ENCODE measurements around the gene ZDHHC1. TPM values are rescaled to one million over a fixed set of nuclear protein-coding genes. Genes with fewer than 3 reads are reported as not detected.
A peak's percentile ranks its signal among the peaks of the same experiment; 100 is the strongest.

ZDHHC1 gene
- total and polyA plus RNA-seq, 3 experiments from 2014 or later = 0.60 to 1.3 (median 1.3) TPM

GRCh38 chr16:67396159-67397035 is 19.9 kb downstream of the ZDHHC1 start:
- peaks cover 8% of the 10 kb centered on the region for H3K4me1 ChIP-seq (ENCODE audit: insufficient read depth, low read length)
- H3K27me3 ChIP-seq (ENCODE audit: insufficient read depth, low read length, poor library complexity, severe bottlenecking) = peaks cover 19% of the 10 kb centered on the region
- no peak overlapping the region for H3K4me3 ChIP-seq (ENCODE audit: low read length)
- CTCF ChIA-PET = no interaction called here
- H3K4me1 Mint-ChIP-seq = peaks cover 0 to 12% (median 4%) of the 10 kb centered on the region in 3 donors
- H3K36me3 Mint-ChIP-seq = no peaks in the 10 kb centered on the region
- no peak overlapping the region for H3K27ac Mint-ChIP-seq
- H3K36me3 ChIP-seq (ENCODE audit: insufficient read depth, low read length) = no peaks in the 10 kb centered on the region
- POLR2A ChIA-PET = no interaction called here
- H3K4me3 Mint-ChIP-seq = peak overlapping the region in 1 of 7 donors; percentile 72
- H3K9me3 Mint-ChIP-seq = no peaks in the 10 kb centered on the region
- DNase-seq = no peak
- H3K27ac ChIP-seq (ENCODE audit: low read depth, low read length) = no peak overlapping the region
- no peaks in the 10 kb centered on the region for H3K9me3 ChIP-seq (ENCODE audit: low read length)
- peaks cover 21 to 34% of the 10 kb centered on the region in 2 donors for H3K27me3 Mint-ChIP-seq

DNA sequence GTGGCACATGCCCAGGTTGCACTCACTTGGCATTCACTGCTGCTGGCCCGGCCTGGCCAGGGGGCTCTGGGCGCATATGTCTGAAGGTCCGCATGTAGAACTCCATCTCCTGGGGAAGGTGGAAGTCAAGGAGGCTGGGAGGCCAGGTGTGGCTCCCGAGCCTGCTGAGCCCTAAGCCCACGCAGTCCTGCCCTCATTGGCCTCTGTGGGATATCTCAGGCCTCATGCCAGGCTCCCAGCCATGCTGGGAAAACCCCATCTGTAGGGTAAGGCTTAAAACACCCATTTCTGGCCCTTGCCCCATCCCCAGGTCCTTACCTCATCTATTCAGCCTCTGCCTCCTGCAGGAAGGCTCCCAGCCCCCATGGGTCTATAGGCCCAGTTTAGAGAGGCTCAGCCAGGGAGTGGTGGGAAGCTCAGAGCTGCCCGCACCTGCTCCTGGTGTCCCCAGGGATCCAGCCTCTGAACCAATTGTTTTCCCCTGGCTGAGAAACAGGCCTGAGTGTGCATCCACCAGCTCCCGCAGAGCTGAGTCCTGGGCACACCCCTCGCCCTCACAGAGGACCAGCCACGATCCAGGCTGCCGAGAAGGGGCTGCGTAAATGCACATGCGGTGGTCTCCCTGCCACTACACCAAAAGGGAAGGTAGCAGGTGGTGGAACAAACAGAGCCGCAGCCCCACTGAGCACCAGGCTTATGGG is 20.7 kb downstream of the ZDHHC1 start:
- H3K4me3 ChIP-seq (ENCODE audit: low read length) = no peak overlapping the region
- ChIA-PET CTCF (no interaction called here), POLR2A (no interaction called here)
- no peak overlapping the region for H3K27ac ChIP-seq (ENCODE audit: low read depth, low read length)
- peak overlapping the region in 2 of 7 donors; percentile 32 to 77 for H3K4me3 Mint-ChIP-seq
- H3K27me3 Mint-ChIP-seq = peaks cover 24 to 33% of the 10 kb centered on the region in 2 donors
- DNase-seq = no peak
- peaks cover 8% of the 10 kb centered on the region for H3K4me1 ChIP-seq (ENCODE audit: insufficient read depth, low read length)
- H3K36me3 Mint-ChIP-seq = no peaks in the 10 kb centered on the region
- H3K36me3 ChIP-seq (ENCODE audit: insufficient read depth, low read length) = no peaks in the 10 kb centered on the region
- no peaks in the 10 kb centered on the region for H3K9me3 Mint-ChIP-seq
- no peak overlapping the region for H3K27ac Mint-ChIP-seq
- peaks cover 19% of the 10 kb centered on the region for H3K27me3 ChIP-seq (ENCODE audit: insufficient read depth, low read length, poor library complexity, severe bottlenecking)
- peaks cover 0 to 12% (median 4%) of the 10 kb centered on the region in 3 donors for H3K4me1 Mint-ChIP-seq
- no peaks in the 10 kb centered on the region for H3K9me3 ChIP-seq (ENCODE audit: low read length)

DNA sequence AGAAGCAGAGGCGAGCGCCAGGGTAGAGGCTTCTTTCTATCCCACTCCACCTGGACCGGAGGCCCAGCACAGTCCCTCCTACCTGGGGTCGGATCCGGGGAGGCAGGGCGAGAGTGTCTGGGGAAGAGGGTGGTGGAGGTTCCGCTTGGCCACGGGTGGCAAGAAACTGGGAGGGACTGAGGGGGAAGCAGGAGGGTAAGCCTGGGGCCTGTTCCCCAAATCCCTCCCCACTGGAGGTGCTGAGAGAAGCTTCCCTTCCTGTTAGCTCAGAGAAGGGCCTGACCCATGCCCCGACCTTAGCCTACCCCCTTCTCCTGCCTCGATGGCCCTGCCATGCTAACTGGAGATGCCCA is 21.2 kb downstream of the ZDHHC1 start:
- Histone ChIP-seq H3K9me3 (ENCODE audit: low read length) (no peaks in the 10 kb centered on the region), H3K27ac (ENCODE audit: low read depth, low read length) (no peak overlapping the region), H3K36me3 (ENCODE audit: insufficient read depth, low read length) (no peaks in the 10 kb centered on the region), H3K27me3 (ENCODE audit: insufficient read depth, low read length, poor library complexity, severe bottlenecking) (peaks cover 19% of the 10 kb centered on the region), H3K4me3 (ENCODE audit: low read length) (no peak overlapping the region), H3K4me1 (ENCODE audit: insufficient read depth, low read length) (peaks cover 8% of the 10 kb centered on the region)
- H3K27ac Mint-ChIP-seq = no peak overlapping the region
- CTCF ChIA-PET = no interaction called here
- peak overlapping the region in 3 of 7 donors; percentile 19 to 73 (median 32) for H3K4me3 Mint-ChIP-seq
- POLR2A ChIA-PET = no interaction called here
- no peaks in the 10 kb centered on the region for H3K36me3 Mint-ChIP-seq
- peaks cover 0 to 12% (median 4%) of the 10 kb centered on the region in 3 donors for H3K4me1 Mint-ChIP-seq
- H3K9me3 Mint-ChIP-seq = no peaks in the 10 kb centered on the region
- peaks cover 24 to 32% of the 10 kb centered on the region in 2 donors for H3K27me3 Mint-ChIP-seq
- no peak for DNase-seq

DNA sequence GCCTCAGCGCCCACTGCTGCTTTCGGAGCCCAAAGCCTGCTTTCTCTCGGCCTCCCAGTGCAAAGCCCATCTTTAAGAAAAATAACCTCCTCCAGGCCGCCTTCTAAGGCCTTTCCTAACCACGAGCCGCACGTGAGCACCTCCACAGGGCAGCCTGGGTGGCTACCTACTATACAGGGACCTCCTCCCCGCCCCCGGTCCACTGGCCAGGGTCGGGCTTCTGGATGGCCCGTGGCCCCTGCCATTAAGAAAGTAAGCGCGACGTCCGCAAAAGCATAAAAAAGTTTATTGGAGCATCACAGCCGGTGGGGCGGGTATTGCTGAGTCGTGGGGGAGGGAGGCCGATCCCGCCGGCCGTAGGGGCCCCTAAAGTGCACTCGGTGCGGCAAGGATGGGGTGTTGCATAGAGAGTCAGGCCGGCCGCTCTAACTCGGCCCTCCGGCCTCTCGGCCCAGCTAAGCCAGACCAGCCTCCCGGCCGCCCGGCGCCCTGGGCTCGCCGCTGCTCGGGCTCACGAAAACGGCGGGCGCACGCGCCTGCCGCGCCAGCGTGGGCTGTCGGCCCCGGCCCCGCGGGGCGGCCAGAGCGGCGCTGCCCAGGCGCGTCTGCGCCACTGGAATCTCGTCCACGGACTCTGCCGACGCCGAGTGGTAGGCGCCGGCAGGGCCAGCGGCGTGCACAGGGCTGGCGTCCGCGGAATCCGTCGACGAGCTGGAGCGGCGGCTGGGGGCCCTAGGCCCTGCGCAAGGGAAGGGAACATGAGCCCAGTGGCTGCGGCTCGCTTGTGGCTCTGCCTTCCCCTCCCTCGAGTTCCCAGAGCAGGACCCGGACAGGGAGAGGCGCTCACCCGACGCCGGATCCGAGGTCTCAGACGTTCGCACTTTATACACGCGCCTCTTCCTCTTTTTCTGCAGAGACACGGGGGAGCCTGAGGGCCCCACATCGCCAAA is 21.8 kb downstream of the ZDHHC1 start:
- no peaks in the 10 kb centered on the region for H3K36me3 Mint-ChIP-seq
- DNase-seq = no peak
- ChIA-PET CTCF (no interaction called here), POLR2A (interaction anchor here (0.6 kb wide), 1 partner anchor 1641 kb away, joined by 3 read pairs; no protein-coding TSS in a partner anchor)
- Histone ChIP-seq H3K9me3 (ENCODE audit: low read length) (no peaks in the 10 kb centered on the region), H3K27me3 (ENCODE audit: insufficient read depth, low read length, poor library complexity, severe bottlenecking) (peaks cover 19% of the 10 kb centered on the region), H3K36me3 (ENCODE audit: insufficient read depth, low read length) (no peaks in the 10 kb centered on the region), H3K4me1 (ENCODE audit: insufficient read depth, low read length) (peaks cover 8% of the 10 kb centered on the region), H3K4me3 (ENCODE audit: low read length) (no peak overlapping the region), H3K27ac (ENCODE audit: low read depth, low read length) (no peak overlapping the region)
- H3K27ac Mint-ChIP-seq = no peak overlapping the region
- peak overlapping the region in 6 of 7 donors; percentile 53 to 81 (median 68) for H3K4me3 Mint-ChIP-seq
- H3K4me1 Mint-ChIP-seq = peaks cover 0 to 12% (median 4%) of the 10 kb centered on the region in 3 donors
- peaks cover 25 to 34% of the 10 kb centered on the region in 2 donors for H3K27me3 Mint-ChIP-seq
- no peaks in the 10 kb centered on the region for H3K9me3 Mint-ChIP-seq

DNA sequence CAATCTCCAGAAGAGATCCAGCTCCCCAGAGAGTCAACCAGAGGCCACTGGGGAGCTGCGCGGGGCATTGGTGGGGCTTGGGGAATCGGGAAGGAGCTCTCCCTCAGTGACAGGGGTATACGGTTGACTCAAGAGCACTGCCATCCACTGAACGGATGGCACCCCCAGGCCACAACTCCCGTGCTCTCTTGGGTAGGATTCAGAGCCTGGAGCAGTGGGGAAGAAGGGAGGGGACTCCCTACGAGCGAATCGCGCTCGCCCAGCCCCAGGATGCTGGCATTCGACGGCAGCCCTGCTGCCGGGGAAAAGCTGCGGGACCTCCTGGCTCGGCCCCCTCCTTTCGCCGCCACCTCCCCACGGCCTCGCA is 22.5 kb downstream of the ZDHHC1 start:
- Mint-ChIP-seq H3K27ac (no peak overlapping the region), H3K9me3 (no peaks in the 10 kb centered on the region), H3K4me3 (peak overlapping the region; percentile 37 to 70 (median 65)), H3K36me3 (no peaks in the 10 kb centered on the region), H3K27me3 (peaks cover 25 to 34% of the 10 kb centered on the region in 2 donors), H3K4me1 (peaks cover 0 to 12% (median 4%) of the 10 kb centered on the region in 3 donors)
- ChIA-PET POLR2A (interaction anchor here (0.6 kb wide), 1 partner anchor 1641 kb away, joined by 3 read pairs; no protein-coding TSS in a partner anchor), CTCF (no interaction called here)
- no peaks in the 10 kb centered on the region for H3K36me3 ChIP-seq (ENCODE audit: insufficient read depth, low read length)
- H3K27me3 ChIP-seq (ENCODE audit: insufficient read depth, low read length, poor library complexity, severe bottlenecking) = peaks cover 19% of the 10 kb centered on the region
- H3K4me1 ChIP-seq (ENCODE audit: insufficient read depth, low read length) = peaks cover 8% of the 10 kb centered on the region
- DNase-seq = no peak
- H3K4me3 ChIP-seq (ENCODE audit: low read length) = no peak overlapping the region
- H3K27ac ChIP-seq (ENCODE audit: low read depth, low read length) = no peak overlapping the region
- H3K9me3 ChIP-seq (ENCODE audit: low read length) = no peaks in the 10 kb centered on the region

DNA sequence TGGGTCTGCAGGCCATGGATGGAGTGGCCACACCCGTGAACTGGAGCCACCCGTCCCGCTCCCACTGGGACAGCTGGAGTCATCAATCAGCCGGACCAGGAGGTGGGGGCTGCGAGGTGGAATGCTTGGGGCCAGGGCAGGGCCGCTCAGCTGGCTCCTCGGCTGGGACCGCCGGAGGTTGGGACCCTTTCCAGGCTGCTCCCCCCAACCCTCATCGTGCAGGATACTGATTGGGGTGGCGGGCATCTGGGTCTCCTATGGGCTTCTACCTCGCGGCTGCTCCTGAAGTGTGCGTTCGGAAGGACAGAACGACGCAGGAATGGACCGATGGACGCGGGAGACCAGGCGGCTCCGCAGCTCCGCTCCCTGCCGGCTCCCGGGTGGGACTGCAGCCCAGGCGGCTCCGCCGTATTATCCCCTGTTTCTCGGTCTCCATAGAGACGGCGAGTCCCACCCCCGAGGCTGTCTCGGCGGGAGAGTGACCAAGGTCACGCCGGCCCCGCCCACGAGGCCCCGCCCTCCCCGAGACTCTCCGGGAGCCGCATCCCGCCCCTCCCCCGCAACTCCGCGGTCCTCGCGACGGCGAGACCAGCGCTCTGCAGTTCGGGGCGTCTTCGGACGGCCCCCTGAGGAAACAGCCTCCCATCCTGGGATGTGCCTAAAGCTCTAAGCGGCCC is 23.0 kb downstream of the ZDHHC1 start, which contains the start of gene TPPP3:
TPPP3 (minus strand) TSS at position 388 of the 677 bp plus-strand sequence. CDS start 2,387 bp downstream, outside the sequence.
- POLR2A ChIA-PET = interaction anchor here (0.6 kb wide), 1 partner anchor 1642 kb away, joined by 3 read pairs; no protein-coding TSS in a partner anchor
- peaks cover 19% of the 10 kb centered on the region for H3K27me3 ChIP-seq (ENCODE audit: insufficient read depth, low read length, poor library complexity, severe bottlenecking)
- peak within 1 kb of the TSS in 1 of 8 donors; percentile 15 for H3K27ac Mint-ChIP-seq

More for the DNA sequence above, 23.0 kb downstream of the ZDHHC1 start, which contains the start of gene TPPP3:
- Histone ChIP-seq H3K9me3 (ENCODE audit: low read length) (no peaks in the 10 kb centered on the region), H3K4me1 (ENCODE audit: insufficient read depth, low read length) (peaks cover 8% of the 10 kb centered on the region), H3K27ac (ENCODE audit: low read depth, low read length) (no peak within 1 kb of the TSS), H3K4me3 (ENCODE audit: low read length) (no peak within 1 kb of the TSS), H3K36me3 (ENCODE audit: insufficient read depth, low read length) (no peaks in the 10 kb centered on the region)
- Mint-ChIP-seq H3K27me3 (peaks cover 25 to 34% of the 10 kb centered on the region in 2 donors), H3K9me3 (no peaks in the 10 kb centered on the region), H3K4me3 (peak within 1 kb of the TSS; percentile 37 to 81 (median 67)), H3K4me1 (peaks cover 0 to 12% (median 4%) of the 10 kb centered on the region in 3 donors), H3K36me3 (no peaks in the 10 kb centered on the region)
- CTCF ChIA-PET = interaction anchor here (0.8 kb wide), 1 partner anchor 57 kb away, joined by 3 read pairs; no protein-coding TSS in a partner anchor
- peak; percentile 13 to 58 (median 25) for DNase-seq
